ENCODE measurements around the gene PLD4.

PLD4 gene

GRCh38 chr14:104973385-104974145, 48.9 kb downstream of the PLD4 start:
- DNase-seq (ENCODE audit: low spot score): peak; percentile 65

GRCh38 chr14:104974146-104974541, 49.5 kb downstream of the PLD4 start:
- DNase-seq (ENCODE audit: low spot score) (no peak), FAIRE-seq (no peak)

More at GRCh38 chr14:104973385-104974145, 48.9 kb downstream of the PLD4 start:
- FAIRE-seq: no peak

- DNase-seq (ENCODE audit: low spot score) (no peak), FAIRE-seq (no peak)
These were observed 50.1 kb downstream of the PLD4 start for GRCh38 chr14:104974665-104975390.

GRCh38 chr14:104975481-104976197, 51.0 kb downstream of the PLD4 start:
- no peak for DNase-seq (ENCODE audit: low spot score)
- no peak for FAIRE-seq

GRCh38 chr14:104976198-104977007, 51.7 kb downstream of the PLD4 start:
- FAIRE-seq (peak; percentile 25), DNase-seq (ENCODE audit: low spot score) (peak; percentile 64)

- DNase-seq (ENCODE audit: low spot score) (no peak), FAIRE-seq (no peak)
These were observed 52.5 kb downstream of the PLD4 start for GRCh38 chr14:104977008-104977680.

- peak; percentile 22 for DNase-seq (ENCODE audit: low spot score)
These were observed 53.3 kb downstream of the PLD4 start, which contains the start of gene AHNAK2 for GRCh38 chr14:104977681-104978653. Gene AHNAK2, minus strand, starts transcription at chr14:104978374. Its CDS starts 137 bp downstream, at chr14:104978237.

GRCh38 chr14:104978746-104979691, 54.3 kb downstream of the PLD4 start:
- DNase-seq (ENCODE audit: low spot score): no peak
- FAIRE-seq: no peak

More at GRCh38 chr14:104977681-104978653, 53.3 kb downstream of the PLD4 start, which contains the start of gene AHNAK2:
- no peak for FAIRE-seq

GRCh38 chr14:104979758-104980610, 55.3 kb downstream of the PLD4 start:
- FAIRE-seq (peak; percentile 16), DNase-seq (ENCODE audit: low spot score) (peak; percentile 60)

- FAIRE-seq (no peak), DNase-seq (ENCODE audit: low spot score) (no peak)
These were observed 56.2 kb downstream of the PLD4 start for GRCh38 chr14:104980611-104981531.

- FAIRE-seq (no peak), DNase-seq (ENCODE audit: low spot score) (no peak)
These were observed 57.2 kb downstream of the PLD4 start for GRCh38 chr14:104981699-104982541.

- DNase-seq (ENCODE audit: low spot score): no peak
- no peak for FAIRE-seq
These were observed 58.0 kb downstream of the PLD4 start for GRCh38 chr14:104982548-104983230.

Measured in RCC 7860 (cell line).